Stimulated activated CD8-positive, alpha-beta memory T cell treated with anti-CD3 and anti-CD28 coated beads, Interleukin-12 subunit alpha, Interleukin-12 subunit beta, amount 100 ng/mL, for 4 hours (primary cell): Measurements from ENCODE around the gene GNB1L.

Experiments
- DNase-seq: peaks from one replicate; pipeline ENCODE4 v3.0.0-alpha.2; 2020; ENCODE audit warnings: low read depth

Gene GNB1L

DNA sequence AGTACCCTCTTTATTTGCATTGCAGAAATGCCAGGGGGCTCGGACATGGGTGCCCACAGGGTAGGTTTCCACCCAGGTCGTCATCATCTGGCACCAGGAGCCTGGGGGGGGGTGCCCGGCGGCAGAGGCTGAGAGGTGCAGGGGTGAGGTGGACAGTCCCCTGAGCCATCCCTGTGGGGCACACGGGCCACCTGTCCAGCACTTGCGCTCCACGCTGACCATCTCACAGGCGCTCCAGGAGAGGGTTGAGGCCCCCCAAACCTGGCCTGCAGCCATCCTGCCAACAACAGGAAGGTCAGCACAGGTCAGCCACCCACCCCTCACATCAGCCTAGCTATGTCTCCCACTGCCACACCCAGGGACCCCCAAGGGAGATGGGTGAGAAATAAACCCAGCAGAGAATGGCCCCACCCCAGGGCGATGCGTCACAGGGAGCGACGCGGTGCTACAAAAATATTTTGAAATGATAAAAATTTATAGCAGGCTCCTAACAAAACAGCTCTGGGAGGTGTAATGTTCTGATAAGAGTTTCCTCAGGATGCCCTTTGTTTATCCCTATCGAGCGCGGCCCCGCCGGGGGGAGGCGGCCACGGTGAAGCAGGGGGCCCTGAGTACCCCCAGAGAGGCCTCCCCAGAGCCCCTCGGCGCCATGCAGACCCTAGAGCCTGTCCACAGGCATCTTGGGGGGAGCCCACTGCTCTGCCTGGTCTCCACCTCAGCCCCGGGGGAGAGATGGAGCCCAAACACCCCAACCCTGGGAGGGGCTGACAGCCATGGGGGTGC, 21.0 kb upstream of the GNB1L start:
- DNase-seq, result no peak

DNA sequence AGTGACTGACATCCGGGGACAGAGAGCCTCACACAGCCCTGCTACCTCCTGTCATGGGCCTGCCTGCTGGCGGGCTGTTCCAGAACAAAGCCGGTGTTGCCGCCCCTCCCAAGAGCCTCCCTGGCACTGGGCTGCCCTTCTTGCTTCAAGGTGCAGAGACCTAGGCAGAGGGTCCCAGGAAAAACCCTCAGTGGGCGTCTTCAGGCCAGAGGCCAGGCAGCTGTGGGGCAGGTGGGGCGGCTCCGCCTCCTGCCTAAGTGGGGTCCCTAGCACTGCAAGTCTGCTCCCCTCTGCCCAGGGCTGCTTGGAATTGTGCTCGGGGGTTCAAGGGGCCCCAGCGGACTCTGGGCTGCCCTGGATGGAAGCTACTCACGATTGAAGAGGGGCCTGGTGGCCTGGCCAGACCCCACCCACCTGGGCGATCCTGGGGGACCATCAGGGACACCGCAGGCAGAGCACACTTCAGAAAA, 20.4 kb upstream of the GNB1L start:
- no peak for DNase-seq

DNA sequence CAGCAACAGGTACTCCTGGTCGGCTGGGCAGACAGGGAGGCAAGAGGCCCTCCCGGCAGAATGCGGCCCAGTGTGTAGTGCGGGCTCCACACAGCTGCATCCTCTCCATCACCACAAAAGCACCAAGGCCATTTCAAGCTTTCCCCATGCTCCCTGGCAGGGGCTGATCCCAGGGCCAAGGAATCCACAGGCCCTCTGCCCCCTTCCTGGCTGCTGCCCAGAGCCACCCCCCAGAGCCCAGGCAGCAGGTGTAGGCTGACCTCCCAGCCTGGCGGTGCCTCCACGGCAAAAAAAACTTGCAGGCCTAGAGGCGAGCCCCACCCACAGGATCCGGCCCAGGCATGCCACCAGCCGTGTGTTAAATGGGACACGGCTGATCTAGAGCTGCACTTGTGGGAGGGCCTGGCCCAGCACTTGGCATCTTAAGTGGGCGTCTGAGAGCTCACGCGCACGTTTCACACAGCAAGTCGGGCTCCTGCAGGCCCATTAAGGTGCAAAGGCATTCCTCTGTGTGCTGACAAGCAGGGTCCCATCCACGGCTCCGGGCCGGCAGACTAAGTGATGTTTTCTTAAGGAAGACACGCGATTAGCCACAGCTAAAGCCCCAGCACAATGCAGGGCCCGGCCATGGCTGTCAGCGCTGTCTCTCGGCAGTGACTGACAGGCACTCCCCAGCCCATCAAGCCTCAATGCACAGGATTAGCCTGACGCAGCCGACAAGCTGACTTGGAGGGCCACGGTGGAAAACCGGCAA, 19.8 kb upstream of the GNB1L start:
- no peak for DNase-seq

DNA sequence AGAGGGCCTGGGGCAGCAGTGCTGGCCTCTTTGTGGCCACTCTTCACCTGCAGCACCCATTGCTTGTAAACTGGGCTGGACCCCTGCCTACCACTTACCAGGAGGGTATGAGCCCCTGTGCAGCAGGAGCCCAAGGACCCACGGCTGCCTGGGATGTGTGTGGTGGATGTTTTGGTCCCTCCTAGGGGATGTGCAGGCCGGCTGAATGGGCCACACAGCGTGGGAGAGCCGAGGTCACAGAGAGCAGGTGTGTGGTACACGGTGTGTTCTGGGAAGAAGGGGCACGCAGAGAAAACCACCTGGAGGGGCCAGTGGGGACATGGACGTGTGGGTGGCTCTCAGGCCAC, 19.3 kb upstream of the GNB1L start:
- no peak for DNase-seq

DNA sequence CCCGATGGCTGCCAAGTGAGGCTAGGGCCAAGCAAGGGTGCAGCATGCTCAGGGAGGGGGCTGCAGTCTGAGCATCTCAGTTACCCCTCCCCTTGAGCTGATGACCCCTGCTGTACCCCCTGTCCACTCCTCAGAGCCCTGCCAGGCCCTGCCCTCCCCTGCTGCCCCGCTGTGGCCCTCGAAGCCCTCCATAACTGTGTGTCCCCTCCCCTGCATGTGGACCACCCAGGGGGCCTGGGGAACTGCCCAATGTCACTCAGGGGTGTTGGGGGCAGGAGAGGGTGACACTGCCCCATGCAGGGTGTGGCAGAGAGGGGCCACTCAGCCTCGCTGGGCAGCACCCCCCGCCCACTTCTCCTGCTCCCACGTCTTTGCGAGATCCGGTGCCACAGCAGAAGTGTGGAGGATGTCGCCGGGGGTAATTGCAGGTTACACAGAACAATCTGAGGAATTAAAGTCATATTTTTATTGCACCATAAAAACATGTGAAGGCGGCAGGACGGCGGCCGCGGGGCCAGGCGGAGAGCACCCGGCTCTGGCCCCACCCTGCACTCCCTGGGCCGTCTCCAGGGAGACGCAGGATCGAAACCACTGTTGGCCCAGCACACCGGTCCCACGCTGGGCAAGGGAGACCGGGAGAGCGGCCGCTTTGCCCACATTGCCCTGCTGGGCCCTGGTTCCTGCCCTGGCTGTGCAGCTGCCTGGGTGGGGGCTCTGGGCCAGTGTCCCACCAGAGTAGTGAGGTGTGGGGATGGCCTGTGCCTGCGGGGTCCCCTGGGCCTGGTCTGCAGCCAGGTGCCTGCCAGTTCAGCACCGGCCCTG, 18.7 kb upstream of the GNB1L start:
- no peak for DNase-seq

DNA sequence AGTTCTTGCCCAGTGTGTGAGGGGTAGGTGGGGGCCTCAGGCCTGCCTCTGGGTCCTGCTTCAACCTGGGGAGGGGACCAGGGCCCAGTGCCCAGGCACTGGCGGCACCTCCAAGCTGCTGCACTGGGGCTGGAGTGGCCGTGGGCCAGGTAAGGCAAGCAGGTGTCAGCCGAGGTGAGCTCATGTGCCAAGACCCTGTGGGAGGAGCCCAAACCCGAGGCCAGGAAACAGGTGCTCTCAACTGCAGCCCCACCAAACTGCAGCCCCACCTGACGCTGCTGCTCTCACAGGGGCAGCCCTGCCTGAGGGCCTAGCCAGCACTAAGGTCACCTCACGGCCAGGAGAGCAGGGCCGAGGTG, 18.1 kb upstream of the GNB1L start:
- DNase-seq, result no peak

DNA sequence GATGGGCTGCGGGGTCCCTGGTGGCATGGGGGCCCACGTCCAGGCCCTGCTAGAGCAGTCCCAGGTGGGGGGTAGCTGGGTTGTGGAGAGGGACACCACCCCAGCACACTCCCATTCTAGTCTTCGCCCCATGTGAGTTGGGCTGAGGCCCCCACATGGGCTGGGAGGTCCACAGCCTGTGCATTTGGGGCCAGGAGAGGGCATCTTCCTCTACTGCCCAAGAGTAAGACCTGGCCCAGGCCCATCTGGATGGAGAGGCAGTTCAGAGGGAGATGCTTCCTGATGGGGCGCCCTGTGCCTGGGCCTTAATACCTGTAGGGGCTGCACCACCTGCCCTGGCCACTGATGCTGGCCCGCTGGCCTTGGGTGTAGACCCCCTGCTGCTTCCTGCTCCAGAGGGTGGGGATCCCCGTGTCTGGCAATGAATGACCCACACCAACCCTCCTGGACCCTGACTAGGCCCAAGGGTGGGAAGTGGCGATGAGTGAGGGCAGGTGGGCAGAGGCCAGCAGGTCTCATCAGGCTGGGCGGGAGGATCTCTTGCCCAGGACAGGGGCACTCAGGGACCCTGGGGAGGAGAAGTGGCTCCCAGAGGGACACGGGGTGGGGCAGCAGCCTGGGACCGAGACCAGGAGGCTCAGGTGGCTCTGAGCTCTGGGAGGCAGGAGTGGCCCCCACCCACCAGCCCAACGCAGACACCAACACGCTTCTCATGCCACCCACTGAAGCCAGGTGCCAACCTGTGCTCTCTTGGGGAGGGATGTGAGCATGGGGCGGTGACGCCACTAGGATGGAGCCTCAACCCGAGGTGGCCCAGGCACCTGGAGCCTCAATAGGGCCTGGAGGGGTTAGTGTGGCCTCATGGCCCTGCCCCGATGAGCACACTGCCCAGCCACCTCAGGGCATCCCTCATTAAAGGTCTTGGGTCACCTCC, 17.4 kb upstream of the GNB1L start:
- DNase-seq, result no peak

DNA sequence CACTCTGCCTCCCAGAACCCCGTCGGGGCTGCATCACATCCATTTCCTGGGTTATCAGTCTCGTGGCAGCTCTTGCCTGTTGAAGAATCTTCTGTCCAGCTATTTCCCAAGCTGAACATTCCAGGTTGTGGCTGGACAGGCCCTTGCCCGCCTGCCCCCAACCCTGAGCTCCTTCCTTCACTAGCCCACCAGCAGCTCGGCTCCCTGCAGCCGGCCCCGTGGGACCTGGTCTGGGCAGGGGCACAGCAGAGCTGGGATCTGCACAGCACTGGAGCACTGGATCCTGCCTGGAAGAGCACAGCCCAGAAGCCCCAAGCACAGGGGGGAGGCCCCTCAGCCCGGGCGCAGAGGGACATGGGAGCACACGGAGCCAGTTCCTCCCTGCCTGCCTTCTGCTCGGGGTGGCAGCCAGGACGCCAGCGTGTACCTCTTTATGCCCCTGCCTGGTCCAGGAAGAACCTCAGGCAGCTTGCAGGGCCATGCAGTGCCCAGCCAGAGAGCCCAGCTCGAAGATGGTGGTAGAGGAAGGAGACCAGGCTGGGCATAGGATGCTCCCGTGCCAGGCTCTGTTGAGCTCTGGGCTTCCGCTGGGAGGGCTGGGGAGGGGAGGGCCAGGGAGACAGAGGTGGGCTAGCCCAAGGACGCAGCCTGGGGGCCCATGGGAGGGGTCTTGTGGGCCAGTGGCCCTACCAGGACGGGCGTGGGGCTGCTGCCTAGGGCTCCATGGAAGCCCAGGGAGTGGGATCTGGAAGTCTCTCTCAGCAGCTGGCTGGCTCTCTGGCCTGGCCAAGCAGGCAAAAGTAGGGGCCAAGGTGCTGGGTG, 16.6 kb upstream of the GNB1L start:
- no peak for DNase-seq

DNA sequence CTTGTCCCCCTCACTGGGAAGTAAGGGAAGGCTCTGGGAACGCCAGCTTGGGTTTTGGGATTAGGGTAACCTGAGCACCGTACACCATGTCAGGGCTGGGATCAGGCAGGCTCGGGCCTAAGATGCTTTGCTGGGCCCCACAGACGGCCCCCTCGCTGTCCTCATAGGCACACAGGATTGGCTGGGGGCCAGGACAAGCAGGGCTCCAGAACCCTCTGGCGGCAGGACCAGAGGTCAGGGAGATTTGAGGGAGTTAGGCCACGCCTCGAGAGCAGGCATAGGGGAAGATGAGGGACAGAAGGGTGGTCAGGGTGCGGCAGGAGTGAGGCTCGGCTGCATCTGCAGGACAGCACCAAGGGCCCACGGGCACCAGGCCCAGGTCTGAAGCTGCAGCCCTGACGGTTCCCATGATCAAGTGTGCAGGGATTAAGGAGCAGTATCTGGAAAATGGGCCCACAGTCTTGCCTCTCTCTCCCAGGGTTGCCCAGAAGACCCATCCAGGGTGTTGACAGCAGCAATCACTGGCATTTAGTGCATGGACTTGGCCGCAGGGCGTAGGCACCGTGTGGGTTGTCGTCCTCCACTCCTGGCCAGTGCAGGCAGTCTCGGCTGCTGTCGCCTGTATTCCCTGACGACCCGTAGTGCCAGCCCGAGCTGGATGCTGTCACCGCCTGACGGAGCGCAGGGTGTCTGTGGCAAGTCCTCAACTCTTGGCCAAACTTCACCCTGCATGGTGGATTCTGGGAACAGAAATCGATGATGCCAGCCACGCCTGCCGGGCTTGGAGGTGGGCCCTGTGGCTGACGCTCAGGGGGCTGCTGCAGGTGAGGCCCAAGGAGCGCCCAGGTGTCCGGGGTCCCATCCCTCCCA, 15.7 kb upstream of the GNB1L start:
- DNase-seq, result no peak

DNA sequence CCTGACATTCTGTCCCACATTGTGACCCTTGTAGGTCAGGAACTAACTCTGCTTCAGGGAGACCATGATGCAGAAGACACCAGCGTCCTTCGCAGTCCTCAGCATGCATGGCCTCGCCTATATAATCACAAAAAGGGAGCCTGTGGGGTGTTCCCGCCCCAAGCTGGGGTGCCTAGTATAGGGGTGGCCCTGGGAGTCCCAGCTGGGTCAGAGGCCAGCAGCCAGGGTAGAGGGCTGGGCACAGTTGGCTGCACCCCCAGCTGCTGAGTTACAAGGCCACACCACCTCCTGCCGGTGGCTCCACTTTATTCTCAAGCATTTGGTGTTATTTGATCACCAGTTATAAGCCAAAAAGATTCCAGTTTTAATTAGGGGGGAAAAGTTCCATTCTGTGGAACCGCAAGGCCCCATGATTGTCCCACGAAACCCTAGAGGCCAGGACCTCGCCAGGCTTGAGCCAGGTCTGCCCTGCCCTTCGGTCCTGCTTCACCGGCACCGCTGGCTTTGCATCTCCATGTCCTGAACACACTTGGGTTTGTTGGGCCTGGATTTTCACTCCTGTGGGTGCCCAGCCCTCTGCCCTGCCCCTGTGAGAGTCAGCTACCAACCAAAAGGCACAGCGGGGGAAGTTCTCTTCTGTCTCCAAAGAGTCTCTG, 15.0 kb upstream of the GNB1L start:
- DNase-seq, result no peak

DNA sequence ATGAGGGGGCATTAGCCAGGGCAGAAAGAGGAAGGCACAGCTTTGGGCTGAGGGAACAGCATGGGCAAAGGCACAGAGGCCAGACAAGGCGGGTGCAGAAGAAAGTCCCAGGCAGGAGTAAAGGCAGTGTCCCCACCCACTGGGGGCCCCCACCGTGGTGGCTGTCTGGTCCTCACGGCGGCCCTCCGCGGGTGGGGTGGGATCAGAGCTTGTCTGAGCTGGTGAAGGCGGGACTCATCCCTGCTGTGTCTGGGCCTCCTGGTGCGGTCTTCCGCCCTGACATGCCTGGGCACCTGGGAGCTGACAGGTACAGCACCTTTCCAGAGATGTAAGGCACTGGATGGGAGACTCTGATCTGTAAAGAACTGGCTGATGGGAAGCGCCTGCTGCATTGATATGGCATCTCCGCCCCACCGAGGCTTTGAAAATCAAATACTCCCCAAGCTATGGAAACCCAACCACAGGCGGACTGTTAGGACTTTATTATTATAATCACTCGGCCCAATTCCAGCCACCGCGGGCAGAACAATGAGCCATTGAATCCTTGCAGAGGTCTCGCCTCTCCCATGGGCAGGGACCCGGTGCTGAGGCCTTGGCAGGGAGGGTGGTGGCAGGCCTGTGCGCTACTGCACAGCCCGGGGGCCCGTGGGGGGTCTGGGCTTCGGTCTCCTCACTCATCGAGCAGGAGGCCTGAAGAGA, 14.2 kb upstream of the GNB1L start:
- no peak for DNase-seq

DNA sequence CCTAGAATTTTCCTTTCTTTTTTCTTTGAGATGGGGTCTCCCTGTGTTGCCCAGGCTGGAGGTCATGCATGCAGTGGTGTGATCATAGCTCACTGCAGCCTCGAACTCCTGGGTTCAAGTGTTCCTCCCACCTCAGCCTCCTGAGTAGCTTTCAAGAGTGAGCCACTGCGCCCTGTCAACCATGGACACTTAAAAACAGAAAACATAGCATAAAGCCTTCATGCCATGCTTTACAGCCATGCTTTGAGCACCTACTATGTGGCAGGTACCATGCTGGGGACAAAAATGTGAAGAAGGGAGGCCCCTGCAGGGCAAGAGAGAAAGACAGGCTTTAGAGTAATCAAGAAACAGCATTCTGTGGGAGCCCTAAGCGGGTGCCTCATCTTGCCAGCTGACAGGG, 13.7 kb upstream of the GNB1L start:
- DNase-seq, result no peak

DNA sequence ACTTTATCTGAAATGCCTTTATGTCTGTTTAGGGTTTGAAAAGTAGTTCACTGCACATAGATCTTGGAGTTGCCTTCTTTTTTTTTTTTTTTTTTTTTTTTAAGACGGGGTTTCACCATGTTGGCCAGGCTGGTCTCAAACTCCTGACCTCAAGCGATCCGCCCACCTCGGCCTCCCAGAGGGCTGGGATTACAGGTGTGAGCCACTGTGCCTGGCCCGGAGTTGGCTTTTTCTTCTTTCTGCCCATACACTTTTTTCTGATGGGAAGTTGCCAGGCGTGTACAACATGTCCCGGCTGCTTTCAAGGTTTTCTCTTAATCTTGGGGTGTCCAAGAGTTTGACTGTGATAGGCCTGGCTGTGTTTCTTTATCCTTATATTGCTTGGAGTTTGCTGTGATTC, 12.9 kb upstream of the GNB1L start:
- DNase-seq, result no peak

DNA sequence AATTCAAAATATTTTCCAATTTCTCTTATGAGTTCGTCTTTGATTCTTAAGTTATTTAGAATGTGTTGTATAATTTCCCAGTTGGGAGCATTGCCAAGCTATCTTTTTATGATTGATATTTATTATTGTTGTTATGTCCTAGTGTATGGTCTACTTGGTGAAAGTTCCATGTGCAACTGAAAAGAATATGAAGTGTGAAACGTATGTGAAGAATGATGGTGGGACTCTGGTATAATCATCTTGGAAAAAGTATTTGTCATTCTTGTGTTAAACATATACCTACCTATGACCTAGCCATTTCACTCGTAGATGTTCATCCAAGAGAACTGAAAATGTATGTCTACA, 12.0 kb upstream of the GNB1L start:
- no peak for DNase-seq

DNA sequence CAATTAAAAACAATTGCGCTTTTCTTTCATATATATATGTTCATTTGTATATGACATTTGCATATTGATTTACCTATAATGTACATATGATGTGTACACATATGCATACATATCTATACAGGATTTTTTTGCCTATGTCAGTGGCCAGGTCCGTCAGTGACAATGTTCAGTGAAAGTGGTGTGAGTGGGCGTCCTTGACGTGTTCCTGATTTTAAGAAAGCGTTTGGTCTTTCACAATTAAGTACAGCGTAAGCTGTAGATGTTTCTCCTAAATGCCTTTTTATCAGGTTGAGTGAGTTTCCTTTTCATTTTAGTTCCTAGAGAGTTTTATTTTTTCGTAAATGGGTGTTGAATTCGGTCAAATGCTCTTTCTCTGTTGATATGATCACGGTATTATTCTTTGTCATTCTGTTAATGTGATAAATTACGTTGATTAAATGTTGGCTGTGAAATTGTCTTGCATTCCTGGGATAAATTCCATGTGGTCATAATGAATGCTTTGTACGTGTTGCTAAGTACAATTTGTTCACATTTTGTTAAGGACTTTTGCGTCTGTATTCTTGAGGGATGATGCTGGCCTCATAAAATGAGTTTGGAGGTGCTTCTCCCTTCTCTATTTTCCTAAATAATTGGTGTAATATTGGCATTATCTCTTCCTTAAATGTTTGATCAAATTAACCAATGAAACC, 10.6 kb upstream of the GNB1L start:
- no peak for DNase-seq

DNA sequence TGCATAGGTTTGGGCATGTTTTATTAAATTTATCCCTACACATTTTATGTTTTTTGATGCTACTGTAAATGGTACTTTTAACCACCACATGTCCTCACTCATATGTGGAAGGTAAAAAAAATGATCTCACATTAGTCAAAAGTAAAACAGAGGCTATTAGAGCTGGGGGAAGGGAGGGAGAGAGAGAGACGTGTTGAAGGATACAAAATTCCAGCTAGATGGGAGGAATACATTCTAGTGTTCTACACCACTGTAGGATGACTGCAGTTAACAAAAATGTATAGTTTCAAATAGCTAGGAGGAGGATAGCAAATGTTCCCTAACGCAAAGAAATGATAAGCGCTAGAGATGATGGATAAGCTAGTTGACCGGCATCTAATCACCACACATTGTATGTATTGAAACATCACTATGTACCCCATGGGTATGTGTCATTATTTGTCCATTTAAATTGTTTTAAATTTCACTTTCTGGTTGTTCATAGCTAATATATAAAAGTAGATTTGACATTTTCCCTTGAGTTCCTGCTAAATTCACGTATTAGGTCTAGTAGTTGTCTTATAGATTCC, 9.9 kb upstream of the GNB1L start:
- no peak for DNase-seq

DNA sequence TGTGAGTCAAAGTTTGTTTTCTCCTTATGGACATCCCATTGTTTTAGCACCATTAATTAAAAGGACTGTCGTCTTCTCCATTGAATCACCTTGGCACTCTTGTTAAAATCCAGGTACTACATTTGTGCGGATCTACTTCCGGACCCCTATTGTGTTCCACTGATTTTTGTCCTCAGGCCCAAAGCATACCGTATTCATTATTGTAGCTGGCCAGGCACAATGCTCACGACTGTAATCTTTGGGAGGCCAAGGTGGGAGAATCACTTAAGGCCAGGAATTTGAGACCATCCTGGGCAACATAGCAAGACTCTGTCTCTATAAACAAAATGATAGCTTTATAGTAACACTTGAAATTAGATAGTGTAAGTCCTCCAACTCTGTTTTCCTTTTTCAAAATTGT, 8.9 kb upstream of the GNB1L start:
- DNase-seq, result no peak
